NCI-H69 (cell line): ENCODE results near the gene SLC22A12.

Experiments
- DNase-seq: peaks from one replicate; lab custom pipeline; 2025; lab: John Stamatoyannopoulos, UW

Gene SLC22A12

GRCh38 chr11:64562723-64563351 is 28.2 kb upstream of the SLC22A12 start:
- no peak for DNase-seq

GRCh38 chr11:64563966-64564365 is 27.1 kb upstream of the SLC22A12 start:
- DNase-seq = no peak

- DNase-seq = no peak
Measured at GRCh38 chr11:64564419-64564818, 26.6 kb upstream of the SLC22A12 start.

- peak; percentile 6 for DNase-seq
Measured at GRCh38 chr11:64564947-64565889, 25.8 kb upstream of the SLC22A12 start.

- peak; percentile 52 for DNase-seq
Measured at GRCh38 chr11:64566042-64566914, 24.7 kb upstream of the SLC22A12 start.

- no peak for DNase-seq
Measured at GRCh38 chr11:64566915-64567891, 23.8 kb upstream of the SLC22A12 start.

GRCh38 chr11:64568041-64568571 is 22.9 kb upstream of the SLC22A12 start:
- no peak for DNase-seq

GRCh38 chr11:64568584-64569140 is 22.4 kb upstream of the SLC22A12 start:
- DNase-seq = no peak

GRCh38 chr11:64569300-64569970 is 21.6 kb upstream of the SLC22A12 start:
- no peak for DNase-seq

- no peak for DNase-seq
Measured at GRCh38 chr11:64570341-64570740, 20.7 kb upstream of the SLC22A12 start.

- no peak for DNase-seq
Measured at GRCh38 chr11:64571050-64571409, 20.0 kb upstream of the SLC22A12 start.

- DNase-seq = peak; percentile 35
Measured at GRCh38 chr11:64571410-64572091, 19.5 kb upstream of the SLC22A12 start.

GRCh38 chr11:64572143-64572542 is 18.9 kb upstream of the SLC22A12 start:
- no peak for DNase-seq

- DNase-seq = no peak
Measured at GRCh38 chr11:64577202-64577601, 13.8 kb upstream of the SLC22A12 start.

- DNase-seq = no peak
Measured at GRCh38 chr11:64580412-64580811, 10.6 kb upstream of the SLC22A12 start.

- DNase-seq = no peak
Measured at GRCh38 chr11:64581057-64581523, 9.9 kb upstream of the SLC22A12 start.

GRCh38 chr11:64582885-64583284 is 8.1 kb upstream of the SLC22A12 start:
- no peak for DNase-seq

GRCh38 chr11:64583296-64584262 is 7.4 kb upstream of the SLC22A12 start:
- DNase-seq = no peak
